Keratinocyte (primary cell): ENCODE results near the gene NPC2.

Experiments
- CTCF ChIP-seq, 3 experiments: IDR thresholded peaks in 1 of 3; conservative IDR thresholded peaks in 1 of 3; optimal IDR thresholded peaks in 1 of 3; 2 replicates in 2 of 3; 3 replicates in 1 of 3; pipeline versions ENCODE3 to v1.5.1; 2011; ENCODE audit warnings: low read length in 3 of 3, mild to moderate bottlenecking in 3 of 3, moderate library complexity in 2 of 3, control low read depth in 1 of 3, inconsistent platforms in 1 of 3; ENCODE audit not compliant: insufficient read depth in 2 of 3; ENCODE audit errors: extremely low read depth in 1 of 3
- EZH2 ChIP-seq: IDR thresholded peaks from one replicate; pipeline ENCODE4 v1.6.1; 2012; ENCODE audit warnings: inconsistent platforms, mild to moderate bottlenecking, low read length, moderate library complexity

DNA sequence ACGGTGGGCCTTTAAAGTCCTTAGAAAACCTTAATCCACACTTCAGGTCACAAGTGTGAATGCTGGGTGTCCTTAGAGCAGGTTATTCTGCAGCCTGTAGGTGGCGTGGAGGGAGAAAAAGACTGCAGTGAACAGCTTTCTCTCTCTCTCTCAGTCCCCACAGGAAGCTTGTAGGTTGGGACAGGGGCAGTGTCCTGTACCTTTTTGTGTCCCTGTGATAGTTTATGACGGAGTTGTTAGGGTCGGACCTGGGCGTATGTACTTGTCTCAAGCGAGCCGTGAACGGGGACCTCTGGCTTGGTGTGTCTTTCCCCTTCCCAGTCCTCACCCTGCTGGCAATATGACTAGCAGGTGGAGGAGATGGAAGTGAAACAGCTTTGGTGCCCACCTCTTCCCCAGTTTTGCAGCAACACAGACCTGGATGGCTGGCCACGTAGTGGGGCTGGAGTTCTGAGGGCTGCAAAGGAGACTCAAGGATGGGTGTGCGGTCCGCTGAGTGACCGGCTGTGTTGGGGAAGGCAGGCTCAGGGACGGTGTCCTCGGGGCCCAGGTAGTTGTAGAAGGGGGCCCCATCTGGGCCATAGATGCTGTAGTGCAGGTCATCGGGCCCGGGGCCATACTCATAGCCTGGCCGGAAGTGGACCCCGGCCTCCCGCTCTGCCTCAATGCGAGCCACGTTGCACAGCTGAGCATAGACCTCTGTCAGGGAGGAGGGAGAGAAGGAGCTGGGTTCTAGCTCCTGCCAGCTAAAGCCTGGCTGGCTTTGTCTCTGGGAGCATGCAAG, 9.3 kb upstream of the NPC2 start:
- TF ChIP-seq CTCF (optimal IDR thresholded peaks at IDR 0.05 in 1 of 3, IDR thresholded peaks at IDR 0.05 in 1 of 3, conservative IDR thresholded peaks at IDR 0.05 in 1 of 3; ENCODE audit: extremely low read depth in 1 of 3, insufficient read depth in 2 of 3, low read length in 3 of 3) (peak; percentile 71 to 79 (median 72)), EZH2 (no peak)
